Fibroblast of skin of left biceps (primary cell): ENCODE measurements around the gene TCTN1.
A peak's percentile ranks its signal among the peaks of the same experiment; 100 is the strongest.

ENCODE experiments used
- DNase-seq, 2 experiments: peaks; one replicate each; pipeline ENCODE4 v3.0.0-alpha.2; 2013; ENCODE audit warnings: low read depth in 2 of 2

TCTN1 gene

DNA sequence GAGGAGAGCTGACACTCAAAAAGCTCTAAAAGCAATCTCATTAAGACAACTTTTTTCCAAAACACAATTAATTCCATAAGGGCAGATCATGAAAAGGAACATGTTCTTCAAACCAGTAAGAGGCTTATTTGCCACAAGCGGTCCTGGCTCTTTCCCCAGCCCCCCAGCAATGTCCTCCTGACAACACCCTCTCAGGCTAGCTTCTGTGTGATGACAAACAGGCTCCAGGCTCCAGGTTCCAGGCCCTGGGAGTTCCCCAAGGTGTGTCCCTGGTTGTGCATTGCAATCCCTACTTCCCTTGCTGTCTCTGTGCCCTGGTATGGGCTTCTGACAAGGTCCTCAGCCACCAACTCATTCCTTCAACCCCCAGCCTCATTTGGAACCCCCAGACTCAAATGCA is 66.1 kb downstream of the TCTN1 start:
- DNase-seq: no peak

DNA sequence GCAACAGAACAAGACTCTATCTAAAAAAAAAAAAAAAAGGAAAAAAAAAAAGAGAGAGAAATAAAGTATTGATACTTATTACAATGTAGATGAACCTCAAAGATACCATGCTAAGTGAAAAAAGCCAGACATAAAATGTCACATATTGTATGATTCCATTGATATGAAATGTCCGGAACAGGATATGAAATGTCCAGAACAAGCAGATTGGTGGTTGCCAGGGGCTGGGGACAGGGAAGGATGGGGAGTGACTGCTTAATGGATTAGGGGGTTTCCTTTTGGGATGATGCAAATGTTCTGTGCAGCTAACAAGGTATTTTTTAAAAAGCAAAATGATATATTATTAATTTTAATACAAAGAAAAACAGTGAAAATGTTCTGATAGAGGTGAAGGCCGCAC is 70.0 kb downstream of the TCTN1 start:
- DNase-seq: no peak

DNA sequence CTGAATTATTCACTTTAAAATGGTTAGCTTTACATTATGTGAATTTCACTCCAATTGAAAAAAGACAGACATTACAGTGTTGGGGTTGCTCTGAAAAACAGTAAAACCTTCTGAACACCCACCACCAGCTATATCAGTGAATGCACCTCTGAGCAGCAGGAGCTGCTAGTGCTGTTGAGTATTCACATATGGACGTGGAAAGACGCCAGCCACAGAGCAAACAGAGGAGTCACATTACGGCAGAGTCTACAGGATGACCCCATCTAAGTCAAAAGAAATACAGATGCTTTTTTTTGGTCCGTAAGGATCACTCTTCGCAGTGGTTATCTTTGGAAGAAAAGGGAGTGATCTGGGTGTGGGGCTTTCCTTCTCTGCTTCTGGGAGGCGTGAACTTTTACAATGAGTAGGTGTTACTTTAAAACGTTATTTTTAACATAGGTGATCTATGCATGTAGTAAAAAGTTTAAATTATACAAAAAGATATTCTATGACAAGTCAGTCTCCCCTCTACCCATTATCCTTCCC is 70.4 kb downstream of the TCTN1 start:
- DNase-seq: no peak

DNA sequence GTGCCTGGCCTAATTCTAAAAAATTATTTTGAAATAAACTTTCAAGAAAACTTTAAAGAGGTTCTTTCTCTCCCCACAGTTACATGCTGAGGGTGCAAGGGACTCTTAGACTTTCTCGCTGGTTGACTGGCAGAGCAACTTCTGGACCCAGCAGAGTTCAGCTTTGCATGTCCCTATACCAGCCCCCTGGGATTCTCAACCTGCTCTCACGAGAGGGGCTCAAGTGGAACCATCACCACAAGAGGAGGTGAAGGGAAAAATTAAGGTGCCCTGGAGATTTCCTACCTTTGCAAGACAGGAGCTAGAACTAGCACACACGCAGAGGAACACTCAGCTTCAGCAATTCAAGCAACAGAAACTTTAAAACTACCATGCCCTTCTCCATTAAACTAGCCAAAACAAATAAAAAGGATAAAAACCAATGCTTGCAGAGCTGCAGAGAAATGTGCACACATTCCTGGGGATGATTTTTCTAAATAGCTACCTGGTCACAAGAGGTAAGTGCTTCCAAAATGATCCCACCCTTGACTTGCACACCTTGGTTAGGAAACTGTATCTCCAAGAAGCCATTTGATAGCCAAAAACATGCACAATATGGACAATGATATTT is 72.5 kb downstream of the TCTN1 start:
- DNase-seq: no peak

DNA sequence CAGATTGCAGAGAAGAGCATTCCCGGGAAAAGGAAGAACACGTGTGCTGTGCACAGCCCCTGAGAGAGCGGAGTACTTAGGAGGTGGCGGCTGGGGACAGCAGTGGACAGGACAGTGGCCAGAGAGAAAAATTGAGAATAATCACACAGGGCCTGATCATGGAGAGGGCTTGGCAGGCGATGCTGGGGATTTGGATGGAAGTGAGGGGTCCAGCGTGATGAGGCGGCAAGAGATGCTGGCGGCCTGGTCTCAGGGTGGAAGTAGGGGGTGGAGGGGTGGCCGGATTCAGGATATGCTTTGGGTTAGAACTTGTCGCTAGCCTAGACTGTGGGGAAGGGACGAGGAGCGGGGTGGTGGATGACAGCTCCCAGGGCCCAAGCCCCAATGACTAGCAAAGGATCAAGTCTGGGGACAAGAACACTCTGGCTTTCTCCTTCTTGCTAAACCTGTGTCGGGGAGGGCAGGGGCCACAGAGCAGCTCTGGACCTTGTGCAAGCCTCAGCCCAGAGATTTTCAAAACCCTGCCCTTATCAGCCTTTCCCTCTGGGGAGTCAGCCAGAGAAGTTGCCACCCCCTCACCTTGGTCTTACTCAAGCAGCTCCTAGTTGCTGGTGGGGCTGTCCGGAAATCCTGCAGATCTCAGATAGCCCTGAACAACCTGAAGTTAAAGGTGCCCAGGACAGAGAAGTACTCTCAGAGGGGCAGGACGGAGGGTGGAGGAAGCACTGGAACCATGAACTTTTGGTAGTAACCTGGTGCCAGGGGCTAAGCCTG is 73.7 kb downstream of the TCTN1 start:
- no peak for DNase-seq

DNA sequence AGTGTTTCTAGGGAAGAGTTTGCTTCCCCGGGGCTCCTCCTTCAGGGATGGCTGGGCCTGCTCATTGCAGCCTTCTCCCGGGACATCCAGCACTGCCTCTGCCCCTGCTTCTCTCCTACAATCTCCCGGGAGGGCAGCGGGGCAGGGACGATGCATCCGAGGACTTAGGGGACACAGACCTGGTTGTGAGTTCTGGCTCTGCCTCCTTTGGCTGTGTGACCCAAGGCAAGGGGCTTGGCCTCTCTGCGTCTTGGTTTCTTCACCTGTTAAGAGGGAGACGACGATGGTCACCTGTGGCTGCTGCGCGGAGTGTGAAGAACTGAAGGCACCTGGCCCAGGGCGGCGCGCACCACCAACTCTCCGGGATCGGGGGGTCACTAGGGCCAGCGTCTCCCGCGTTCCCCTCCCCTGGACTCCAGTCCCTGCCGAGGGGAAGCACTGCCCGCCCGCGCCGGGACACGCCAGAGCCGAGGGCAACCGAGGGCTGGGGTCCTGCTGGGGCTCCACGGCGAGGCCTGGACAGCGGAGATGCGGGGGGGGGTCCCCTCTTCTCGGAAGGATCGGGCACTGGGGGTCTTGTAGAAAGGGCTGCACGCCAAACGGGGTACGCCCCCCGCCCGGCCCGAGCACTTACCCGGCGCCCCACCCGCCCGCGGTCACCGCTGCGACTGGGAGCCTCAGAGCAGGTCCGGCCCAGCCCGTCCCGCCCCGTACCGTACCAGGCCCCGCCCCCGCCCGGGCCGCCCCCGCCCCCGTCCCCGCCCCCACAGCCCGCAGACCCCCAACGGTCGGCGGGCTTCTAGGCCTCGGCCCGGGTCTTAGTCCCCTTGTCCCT is 74.7 kb downstream of the TCTN1 start, which contains the start of gene HVCN1:
Gene HVCN1 (minus strand): TSS at position 670 of the 835 bp plus-strand sequence. CDS start 5,870 bp downstream, outside the sequence.
- DNase-seq: no peak

DNA sequence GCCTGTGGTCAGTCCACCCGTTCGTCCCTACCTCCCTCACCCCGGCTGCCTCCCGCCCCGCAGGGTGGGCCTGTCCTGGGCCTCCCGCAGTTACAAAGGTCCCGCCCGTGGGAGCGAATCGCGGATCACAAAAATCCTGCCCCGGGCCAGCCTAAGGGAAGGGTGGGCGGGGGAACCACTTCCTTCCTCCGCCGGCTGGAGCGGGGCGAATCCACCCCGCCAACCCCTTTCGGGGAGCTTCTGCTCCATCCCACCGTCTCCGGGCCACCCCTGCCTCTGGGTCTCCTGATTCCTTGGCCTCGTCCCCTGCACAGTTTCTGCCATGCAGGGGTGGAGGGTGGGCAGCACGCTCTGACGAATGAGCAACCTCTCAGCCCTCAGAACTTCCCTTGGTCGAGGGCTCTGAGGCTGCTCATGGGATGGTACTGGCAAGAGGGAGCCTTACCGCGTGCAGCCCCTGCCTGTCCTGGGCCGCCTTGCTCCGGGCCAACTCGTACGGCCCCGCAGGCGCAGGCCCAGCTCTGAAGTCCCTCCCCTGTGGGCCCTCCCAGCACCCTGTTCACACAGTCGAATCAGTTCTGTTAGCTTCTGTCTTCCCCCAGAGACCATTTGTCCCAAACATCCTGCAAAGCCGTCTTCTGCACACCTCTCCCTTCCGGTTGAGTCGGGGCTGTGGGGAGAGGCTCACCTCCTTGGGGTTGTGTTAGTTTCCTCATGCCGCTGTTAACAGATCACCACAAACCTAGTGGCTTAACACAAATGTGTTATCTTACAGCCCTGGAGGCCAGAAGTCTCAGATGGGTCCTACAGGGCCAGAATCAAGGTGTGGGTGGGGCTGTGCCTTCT is 75.6 kb downstream of the TCTN1 start:
- DNase-seq: no peak

DNA sequence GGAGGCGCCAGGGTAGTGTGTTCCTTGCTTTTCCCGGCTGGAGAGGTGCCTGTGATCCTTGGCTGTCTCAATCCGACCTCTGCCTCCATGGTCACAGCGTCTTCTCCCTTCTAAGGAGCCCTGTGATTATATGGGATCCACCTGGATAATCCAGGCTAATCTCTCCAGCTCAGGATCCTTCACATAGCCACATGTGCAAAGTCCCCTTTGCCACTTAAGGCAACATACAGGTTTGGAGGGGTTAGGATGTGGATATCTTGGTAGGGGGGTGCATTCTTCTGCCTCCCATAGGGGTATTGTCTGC is 76.2 kb downstream of the TCTN1 start:
- DNase-seq: no peak

DNA sequence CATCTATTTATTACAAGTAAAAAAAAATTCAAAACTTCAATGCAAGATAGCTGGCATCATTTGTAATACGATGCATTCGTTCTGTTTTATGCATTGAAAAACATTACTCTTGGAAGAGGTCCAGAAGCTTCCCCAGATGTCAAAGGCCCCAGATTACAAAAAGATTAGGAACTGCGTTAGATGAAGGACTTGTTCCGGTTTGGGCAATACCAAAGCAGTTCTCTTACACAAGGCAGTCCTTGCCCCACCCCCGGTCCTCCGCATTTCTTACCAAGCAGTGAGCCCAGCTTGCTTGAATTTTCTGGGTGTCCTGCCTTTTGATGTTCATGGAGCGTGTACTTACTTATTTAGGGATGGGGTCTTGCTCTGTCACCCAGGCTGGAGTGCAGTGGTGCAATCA is 79.8 kb downstream of the TCTN1 start:
- DNase-seq: no peak

DNA sequence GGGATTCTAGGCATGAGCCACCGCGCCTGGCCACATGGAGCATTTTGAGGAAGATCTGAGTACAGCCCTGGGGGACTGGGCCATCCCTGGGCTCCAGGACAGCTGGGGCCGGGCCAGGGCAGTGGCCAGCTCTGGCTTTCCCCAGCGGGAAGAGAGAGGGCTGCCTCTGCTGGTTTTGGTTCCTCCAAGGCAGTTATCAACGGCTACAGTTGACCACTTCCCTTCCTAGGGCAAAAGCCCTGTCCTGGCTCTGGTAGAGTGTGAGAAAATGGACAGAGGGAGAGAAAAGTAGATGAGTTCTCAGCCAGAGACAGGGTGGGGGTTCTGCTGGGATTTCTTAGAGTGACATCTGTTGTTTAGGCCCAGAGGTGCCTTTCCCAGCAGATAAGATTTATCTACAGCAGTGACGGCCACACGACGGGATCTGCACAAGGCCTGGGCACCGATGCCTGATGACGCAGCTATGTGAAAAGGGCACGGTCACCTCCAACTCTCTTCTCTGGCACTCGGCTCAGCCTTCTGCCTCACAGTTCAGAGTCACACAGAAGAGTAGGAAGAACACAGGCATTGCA is 80.5 kb downstream of the TCTN1 start:
- no peak for DNase-seq

DNA sequence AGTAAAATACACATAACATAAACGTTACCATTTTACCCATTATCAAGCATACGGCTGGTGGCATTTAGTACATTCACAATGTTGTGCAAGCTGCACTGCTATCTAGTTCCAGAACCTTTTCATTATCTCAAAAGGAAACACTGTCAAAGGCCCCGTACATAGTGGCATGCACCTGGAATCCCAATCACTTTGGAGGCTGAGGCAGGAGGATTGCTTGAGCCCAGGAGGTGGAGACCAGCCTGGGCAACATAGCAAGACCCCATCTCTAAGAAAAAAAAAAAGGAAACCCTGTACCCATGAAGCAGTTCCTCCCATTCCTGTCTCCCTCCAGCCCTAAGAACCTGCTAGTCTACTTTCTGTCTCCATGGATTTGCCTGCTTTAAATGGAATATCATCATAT is 82.4 kb downstream of the TCTN1 start:
- no peak for DNase-seq

DNA sequence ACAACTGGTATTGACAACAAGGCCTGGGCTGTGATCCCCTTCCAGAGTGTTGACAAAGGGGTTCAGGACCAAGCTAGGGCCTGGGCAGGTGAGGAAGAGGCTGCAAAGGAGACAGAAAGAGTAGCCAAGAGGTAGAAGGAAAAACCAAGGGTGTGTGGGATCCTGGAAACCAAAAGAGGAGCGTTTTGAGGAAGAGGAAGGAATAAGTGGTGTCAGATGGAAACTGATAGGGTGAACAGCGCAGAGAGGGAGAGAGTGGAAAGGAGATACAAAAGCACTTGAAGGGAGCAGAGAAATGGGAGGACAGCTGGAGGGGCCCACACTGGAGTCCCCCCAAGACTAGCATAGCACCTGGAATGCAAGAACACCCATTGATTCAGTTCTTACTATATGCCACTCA is 83.3 kb downstream of the TCTN1 start:
- no peak for DNase-seq

DNA sequence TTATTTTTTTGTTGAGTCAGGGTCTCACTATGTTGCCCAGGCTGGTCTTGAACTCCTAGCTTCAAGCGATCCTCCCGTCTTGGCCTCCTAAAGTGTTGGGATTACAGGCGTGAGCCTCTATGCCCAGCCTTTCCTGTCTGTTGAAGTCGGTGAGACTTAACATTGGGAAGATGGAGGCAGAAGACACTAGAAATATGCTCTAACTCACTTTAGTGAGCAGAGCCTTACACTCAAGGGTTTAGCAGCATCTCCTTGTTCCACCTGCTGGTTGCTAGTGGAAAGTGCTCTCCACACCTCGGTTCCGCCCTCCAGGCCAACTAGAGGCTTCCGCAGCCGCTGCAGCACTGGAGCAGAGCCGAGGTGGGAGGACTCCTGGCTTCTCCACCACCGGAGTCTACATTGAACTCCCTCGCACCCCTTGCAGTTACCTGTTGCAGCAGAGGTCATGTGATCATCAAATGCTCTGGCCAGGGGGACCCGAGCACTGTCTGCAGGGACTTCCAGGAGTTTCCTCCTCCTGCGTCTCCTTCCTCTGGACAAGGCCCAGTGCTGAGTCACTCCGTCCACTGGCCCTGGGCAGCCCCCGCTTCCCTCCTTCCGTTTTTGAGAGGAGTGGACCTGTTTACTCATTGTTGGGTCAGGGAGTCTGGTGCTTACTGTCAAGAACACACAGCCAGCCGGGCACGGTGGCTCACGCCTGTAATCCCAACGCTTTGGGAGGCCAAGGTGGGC is 84.4 kb downstream of the TCTN1 start:
- DNase-seq: peak; percentile 14 to 20
